GM10266 (cell line): ENCODE data around the gene SLC12A6.

ENCODE experiments used
- DNase-seq: peaks from one replicate; pipeline ENCODE4 v3.0.0; 2012; ENCODE audit errors: extremely low spot score
- TF ChIP-seq, protein P1 (sequence below): IDR thresholded peaks from 2 replicates; pipeline ENCODE4 v1.5.1; 2012; ENCODE audit warnings: mild to moderate bottlenecking, low read depth; ENCODE audit not compliant: control insufficient read depth, insufficient read depth; ENCODE audit errors: missing control alignments

SLC12A6 gene

DNA sequence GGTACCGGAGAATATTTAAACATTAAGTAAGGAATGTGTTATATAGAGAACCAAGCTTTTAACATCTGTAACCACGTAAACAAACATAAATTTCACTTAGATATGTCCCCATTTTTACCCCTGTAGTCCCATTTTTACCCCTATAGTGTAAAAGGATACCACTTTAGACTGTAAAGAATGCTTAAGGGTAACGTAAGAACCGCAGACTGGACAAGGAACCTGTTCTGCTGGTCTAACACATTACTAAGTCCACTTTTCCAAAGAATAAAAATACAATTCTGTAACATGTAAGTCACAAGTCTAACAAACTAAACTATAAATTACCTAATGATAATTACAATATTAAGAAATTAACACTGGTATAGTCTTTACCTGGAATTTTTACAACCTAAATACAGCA lies 2.9 kb downstream of the SLC12A6 start:
- DNase-seq, result no peak
- TF ChIP-seq, protein P1, sequence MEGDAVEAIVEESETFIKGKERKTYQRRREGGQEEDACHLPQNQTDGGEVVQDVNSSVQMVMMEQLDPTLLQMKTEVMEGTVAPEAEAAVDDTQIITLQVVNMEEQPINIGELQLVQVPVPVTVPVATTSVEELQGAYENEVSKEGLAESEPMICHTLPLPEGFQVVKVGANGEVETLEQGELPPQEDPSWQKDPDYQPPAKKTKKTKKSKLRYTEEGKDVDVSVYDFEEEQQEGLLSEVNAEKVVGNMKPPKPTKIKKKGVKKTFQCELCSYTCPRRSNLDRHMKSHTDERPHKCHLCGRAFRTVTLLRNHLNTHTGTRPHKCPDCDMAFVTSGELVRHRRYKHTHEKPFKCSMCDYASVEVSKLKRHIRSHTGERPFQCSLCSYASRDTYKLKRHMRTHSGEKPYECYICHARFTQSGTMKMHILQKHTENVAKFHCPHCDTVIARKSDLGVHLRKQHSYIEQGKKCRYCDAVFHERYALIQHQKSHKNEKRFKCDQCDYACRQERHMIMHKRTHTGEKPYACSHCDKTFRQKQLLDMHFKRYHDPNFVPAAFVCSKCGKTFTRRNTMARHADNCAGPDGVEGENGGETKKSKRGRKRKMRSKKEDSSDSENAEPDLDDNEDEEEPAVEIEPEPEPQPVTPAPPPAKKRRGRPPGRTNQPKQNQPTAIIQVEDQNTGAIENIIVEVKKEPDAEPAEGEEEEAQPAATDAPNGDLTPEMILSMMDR, result no peak

GRCh38 chr15:34332553-34333120 lies 4.9 kb downstream of the SLC12A6 start:
- TF ChIP-seq, protein P1, result no peak
- no peak for DNase-seq

DNA sequence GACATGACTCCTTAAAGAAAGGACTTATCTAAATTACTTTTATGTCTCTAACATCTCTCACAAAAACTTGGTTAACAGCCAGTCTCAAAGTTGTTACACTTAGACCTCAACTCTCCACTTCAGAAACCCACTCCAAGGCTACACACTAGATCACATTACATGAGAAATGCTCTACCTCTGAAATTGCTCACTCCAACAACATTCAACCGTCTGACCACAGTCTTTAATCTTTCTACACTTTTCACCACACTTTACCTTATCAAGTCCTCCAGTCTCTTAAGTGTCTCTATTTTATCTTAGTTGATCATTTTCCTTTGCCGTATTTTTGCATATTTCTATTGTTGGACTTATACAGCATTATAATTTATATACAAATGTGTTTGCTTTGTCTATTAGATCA lies 5.8 kb downstream of the SLC12A6 start:
- TF ChIP-seq, protein P1, result no peak
- no peak for DNase-seq

- DNase-seq, result no peak
- TF ChIP-seq, protein P1, result no peak
Observed at GRCh38 chr15:34330279-34330678, 7.3 kb downstream of the SLC12A6 start.

- TF ChIP-seq, protein P1, result no peak
Observed at GRCh38 chr15:34329006-34329405, 8.6 kb downstream of the SLC12A6 start.

GRCh38 chr15:34327906-34328305 lies 9.7 kb downstream of the SLC12A6 start:
- TF ChIP-seq, protein P1, result no peak
- DNase-seq, result no peak

More at GRCh38 chr15:34329006-34329405, 8.6 kb downstream of the SLC12A6 start:
- DNase-seq, result no peak

GRCh38 chr15:34325368-34325767 lies 12.2 kb downstream of the SLC12A6 start:
- no peak for DNase-seq
- TF ChIP-seq, protein P1, result no peak
